ENCODE measurements around the gene EGR1. TPM values are rescaled to one million over a fixed set of nuclear protein-coding genes. Genes with fewer than 3 reads are reported as not detected.

Gene EGR1
- total RNA-seq, 6 donors from 2014 or later = 14.7 to 222 (median 64.2) TPM

DNA sequence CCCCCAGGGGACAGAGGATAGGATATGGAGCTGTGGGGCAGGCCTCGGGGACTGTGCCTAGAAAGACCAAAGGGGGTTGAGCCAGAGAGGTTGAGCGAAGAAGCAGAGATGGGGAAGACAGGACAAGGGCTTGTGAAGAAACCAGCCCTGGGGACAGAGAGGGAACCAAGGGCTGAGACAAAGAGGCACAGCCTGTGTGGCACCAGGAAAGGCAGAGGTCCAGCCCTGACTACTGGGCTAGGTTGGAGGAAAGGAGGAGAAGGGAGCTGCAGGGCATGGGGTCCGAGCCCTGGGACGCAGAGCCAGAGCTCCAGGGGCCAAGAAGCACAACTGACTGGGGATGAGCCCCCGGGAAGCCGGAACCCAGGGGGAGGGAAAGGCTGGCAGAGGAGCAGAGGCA lies 17.2 kb upstream of the EGR1 start:
- ATAC-seq (ENCODE audit: low FRiP score in 2 of 2) (no peak), DNase-seq (no peak)
- no peaks in the 10 kb centered on the region for H3K27me3 ChIP-seq
- 87% methylated on average over 6 of the region's 6 CpGs for WGBS, 2 donors
- H3K4me3 ChIP-seq = no peak overlapping the region
- no peak for TF ChIP-seq EP300 (IDR thresholded peaks at IDR 0.05)
- no peaks in the 10 kb centered on the region for H3K9me3 ChIP-seq
- peaks cover 3 to 8% (median 7%) of the 10 kb centered on the region in 4 donors for H3K4me1 ChIP-seq
- H3K36me3 ChIP-seq = no peaks in the 10 kb centered on the region
- H3K27ac ChIP-seq = no peak overlapping the region

DNA sequence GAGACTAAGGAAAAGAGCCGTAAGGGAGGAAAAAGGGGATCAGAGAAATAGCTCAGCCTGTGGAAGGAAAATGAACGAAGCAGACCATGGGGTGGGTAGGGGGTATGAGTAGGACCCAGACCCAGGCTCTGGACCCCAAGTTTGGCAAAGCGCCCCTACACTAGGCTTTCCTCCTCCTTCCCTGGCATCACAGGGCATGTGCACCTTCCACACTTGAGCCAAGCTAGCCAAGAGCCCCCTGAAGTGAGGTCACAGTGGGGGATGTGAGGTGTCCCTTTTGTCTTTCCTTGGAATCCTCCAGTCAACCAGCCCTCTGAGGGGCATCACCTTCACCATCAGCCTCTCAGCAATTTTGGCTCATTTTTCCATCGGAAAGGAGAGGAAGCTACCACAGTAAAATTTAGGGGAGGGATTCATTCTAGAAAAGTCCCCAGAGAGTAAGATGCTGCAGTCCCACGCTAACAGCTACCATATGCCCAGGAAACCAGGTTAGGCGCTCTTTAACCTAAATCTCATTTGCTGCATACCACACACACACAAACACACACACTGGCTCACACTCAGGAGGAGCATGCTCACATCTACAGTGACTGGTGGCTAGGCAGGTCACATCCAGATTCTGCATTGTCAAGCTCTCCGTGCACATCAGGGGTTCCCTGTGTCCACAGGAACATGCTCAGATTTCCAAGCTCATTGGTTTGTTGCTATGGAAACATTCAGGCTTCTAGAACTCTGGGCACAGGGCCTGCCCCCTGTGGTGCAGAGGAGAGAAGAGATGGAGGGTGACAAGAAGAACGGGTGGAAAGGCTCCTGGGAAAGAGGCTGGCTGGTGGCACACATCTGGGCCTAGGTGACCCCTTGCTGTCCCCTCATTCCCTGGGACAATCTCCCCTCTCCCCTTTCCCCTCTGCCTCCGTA lies 16.5 kb upstream of the EGR1 start:
- ATAC-seq (ENCODE audit: low FRiP score in 2 of 2) (no peak), DNase-seq (no peak)
- no peaks in the 10 kb centered on the region for H3K27me3 ChIP-seq
- 79 to 83% methylated on average over 9 of the region's 9 CpGs for WGBS, 2 donors
- no peak overlapping the region for H3K4me3 ChIP-seq
- peaks cover 3 to 8% (median 7%) of the 10 kb centered on the region in 4 donors for H3K4me1 ChIP-seq
- no peaks in the 10 kb centered on the region for H3K36me3 ChIP-seq
- no peaks in the 10 kb centered on the region for H3K9me3 ChIP-seq
- TF ChIP-seq EP300 (IDR thresholded peaks at IDR 0.05) (no peak), POLR2AphosphoS5 (IDR thresholded peaks at IDR 0.05) (no peak)
- H3K27ac ChIP-seq = no peak overlapping the region

DNA sequence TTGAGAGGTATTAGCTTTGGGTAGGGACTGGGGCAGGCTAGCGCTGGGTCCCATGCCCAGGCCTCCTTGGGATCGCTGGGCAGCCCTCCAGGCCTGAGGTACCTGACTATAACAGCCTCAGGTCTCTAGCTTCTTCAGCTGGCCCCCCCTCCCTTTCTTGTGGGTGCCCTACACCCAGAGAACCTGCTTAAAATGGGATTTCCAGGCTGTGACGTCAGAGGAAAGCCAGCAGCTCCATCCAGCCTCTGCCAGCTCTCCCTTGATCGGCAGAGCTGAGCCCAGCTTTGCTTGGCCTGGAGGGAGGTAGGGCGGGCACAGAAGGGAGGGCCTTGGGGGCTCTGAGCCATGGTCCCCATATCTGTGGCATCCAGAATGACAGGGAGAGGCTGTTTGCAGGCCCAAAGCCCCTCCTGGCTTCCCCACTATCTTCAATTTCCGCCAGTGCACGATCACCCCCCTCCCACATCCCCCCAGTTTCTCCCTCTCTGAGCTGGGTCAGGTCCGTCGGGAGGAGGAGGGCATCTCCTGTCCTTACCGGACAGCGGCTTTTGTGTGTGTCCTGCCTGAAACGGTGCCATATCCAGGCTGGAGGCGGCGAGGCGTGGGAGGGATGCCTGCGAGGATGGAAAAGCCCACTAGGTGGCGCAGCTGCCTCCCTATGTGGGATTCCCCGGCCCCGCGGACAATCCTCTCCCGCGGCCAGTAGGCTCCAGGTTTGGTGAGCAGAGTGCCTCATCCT lies 15.6 kb upstream of the EGR1 start:
- DNase-seq (peak; percentile 91 to 92), ATAC-seq (ENCODE audit: low FRiP score in 2 of 2) (peak; percentile 90 to 96)
- peaks cover 3 to 8% (median 7%) of the 10 kb centered on the region in 4 donors for H3K4me1 ChIP-seq
- 13 to 20% methylated on average over 6 to 22 of the region's 22 CpGs for WGBS, 2 donors
- H3K4me3 ChIP-seq = no peak overlapping the region
- TF ChIP-seq POLR2AphosphoS5 (IDR thresholded peaks at IDR 0.05) (no peak), POLR2A (IDR thresholded peaks at IDR 0.05) (no peak), EP300 (IDR thresholded peaks at IDR 0.05) (no peak)
- TF ChIP-seq, protein P1, sequence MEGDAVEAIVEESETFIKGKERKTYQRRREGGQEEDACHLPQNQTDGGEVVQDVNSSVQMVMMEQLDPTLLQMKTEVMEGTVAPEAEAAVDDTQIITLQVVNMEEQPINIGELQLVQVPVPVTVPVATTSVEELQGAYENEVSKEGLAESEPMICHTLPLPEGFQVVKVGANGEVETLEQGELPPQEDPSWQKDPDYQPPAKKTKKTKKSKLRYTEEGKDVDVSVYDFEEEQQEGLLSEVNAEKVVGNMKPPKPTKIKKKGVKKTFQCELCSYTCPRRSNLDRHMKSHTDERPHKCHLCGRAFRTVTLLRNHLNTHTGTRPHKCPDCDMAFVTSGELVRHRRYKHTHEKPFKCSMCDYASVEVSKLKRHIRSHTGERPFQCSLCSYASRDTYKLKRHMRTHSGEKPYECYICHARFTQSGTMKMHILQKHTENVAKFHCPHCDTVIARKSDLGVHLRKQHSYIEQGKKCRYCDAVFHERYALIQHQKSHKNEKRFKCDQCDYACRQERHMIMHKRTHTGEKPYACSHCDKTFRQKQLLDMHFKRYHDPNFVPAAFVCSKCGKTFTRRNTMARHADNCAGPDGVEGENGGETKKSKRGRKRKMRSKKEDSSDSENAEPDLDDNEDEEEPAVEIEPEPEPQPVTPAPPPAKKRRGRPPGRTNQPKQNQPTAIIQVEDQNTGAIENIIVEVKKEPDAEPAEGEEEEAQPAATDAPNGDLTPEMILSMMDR (IDR thresholded peaks at IDR 0.05) = peak; percentile 91 to 97 (median 96)
- no peaks in the 10 kb centered on the region for H3K27me3 ChIP-seq
- H3K9me3 ChIP-seq = no peaks in the 10 kb centered on the region
- H3K36me3 ChIP-seq = no peaks in the 10 kb centered on the region
- H3K27ac ChIP-seq = no peak overlapping the region

DNA sequence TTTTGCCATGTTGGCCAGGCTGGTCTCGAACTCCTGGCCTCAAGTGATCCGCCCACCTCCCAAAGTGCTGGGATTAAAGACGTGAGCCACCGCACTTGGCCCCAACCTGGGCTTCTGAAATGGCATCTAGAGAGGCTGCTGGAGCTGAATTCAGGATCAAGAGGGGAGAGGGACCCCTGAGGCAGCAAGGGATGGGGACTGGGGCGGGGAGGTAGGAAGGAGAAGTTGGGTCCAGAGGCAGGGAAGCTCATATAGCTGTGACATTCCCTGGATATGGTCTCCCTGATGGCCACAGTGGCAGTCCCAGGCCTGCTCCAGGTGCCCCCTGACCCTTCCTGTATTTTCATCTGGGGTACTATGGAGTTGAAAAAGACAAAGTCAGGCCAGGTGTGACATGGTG lies 14.3 kb upstream of the EGR1 start:
- no peak for DNase-seq
- 84 to 95% methylated on average over 5 of the region's 5 CpGs for WGBS, 2 donors
- ATAC-seq (ENCODE audit: low FRiP score in 2 of 2) = no peak

DNA sequence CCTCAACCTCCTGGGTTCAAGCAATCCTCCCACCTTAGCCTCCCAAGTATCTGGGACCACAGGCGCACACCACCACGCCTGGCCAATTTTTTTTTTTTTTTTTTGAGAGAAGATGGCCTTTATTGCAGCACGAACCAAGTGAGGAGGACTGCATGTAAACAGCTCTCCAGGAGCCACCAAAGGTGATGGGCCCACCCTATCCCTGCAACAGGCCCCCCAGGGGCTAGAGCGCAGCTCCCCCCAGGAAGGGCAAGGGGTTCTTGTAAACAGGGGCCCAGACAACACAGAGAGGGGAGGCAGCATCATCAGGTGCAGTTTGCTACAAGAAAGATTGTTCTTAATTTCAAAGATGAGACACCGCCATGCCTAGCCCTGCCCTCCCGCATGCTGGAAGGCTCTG lies 12.6 kb upstream of the EGR1 start:
- WGBS, 2 donors = 69 to 83% methylated on average over 3 to 6 of the region's 6 CpGs
- no peak for TF ChIP-seq EP300 (IDR thresholded peaks at IDR 0.05)
- no peak for TF ChIP-seq POLR2AphosphoS5 (IDR thresholded peaks at IDR 0.05)
- TF ChIP-seq, protein P1 (IDR thresholded peaks at IDR 0.05) = no peak
- no peak for TF ChIP-seq POLR2A (IDR thresholded peaks at IDR 0.05)
- no peak for ATAC-seq (ENCODE audit: low FRiP score in 2 of 2)

More for the DNA sequence above, 14.3 kb upstream of the EGR1 start:
- H3K9me3 ChIP-seq = no peaks in the 10 kb centered on the region
- no peaks in the 10 kb centered on the region for H3K27me3 ChIP-seq
- peaks cover 3 to 8% (median 7%) of the 10 kb centered on the region in 4 donors for H3K4me1 ChIP-seq
- no peak overlapping the region for H3K4me3 ChIP-seq
- no peaks in the 10 kb centered on the region for H3K36me3 ChIP-seq
- TF ChIP-seq, protein P1 (IDR thresholded peaks at IDR 0.05) = no peak
- TF ChIP-seq EP300 (IDR thresholded peaks at IDR 0.05) (no peak), POLR2A (IDR thresholded peaks at IDR 0.05) (no peak), POLR2AphosphoS5 (IDR thresholded peaks at IDR 0.05) (no peak)
- H3K27ac ChIP-seq = no peak overlapping the region

More for the DNA sequence above, 12.6 kb upstream of the EGR1 start:
- Histone ChIP-seq H3K27ac (no peak overlapping the region), H3K36me3 (no peaks in the 10 kb centered on the region), H3K27me3 (no peaks in the 10 kb centered on the region), H3K4me1 (peaks cover 3 to 8% (median 7%) of the 10 kb centered on the region in 4 donors), H3K9me3 (no peaks in the 10 kb centered on the region), H3K4me3 (no peak overlapping the region)
- DNase-seq = no peak
